Liver (tissue), 3 donors: ENCODE data around the gene RFX4.

Experiments used
- CTCF ChIP-seq: fragments of 150-350 bp; IDR thresholded peaks from 2 replicates; pipeline ENCODE4 v1.5.1; 2017; ENCODE audit warnings: improper control_type of control experiment, low read depth, low read length; ENCODE audit not compliant: missing input control
- EGR1 ChIP-seq, 2 donors: IDR thresholded peaks; 2 replicates each; pipeline ENCODE4 v1.6.1; 2016 to 2018; ENCODE audit warnings: antibody characterized with exemption in 2 of 2, low read depth in 2 of 2
- SP1 ChIP-seq: IDR thresholded peaks from 2 replicates; pipeline ENCODE4 v1.6.1; 2018; ENCODE audit warnings: antibody characterized with exemption, mild to moderate bottlenecking
- YY1 ChIP-seq: IDR thresholded peaks from 2 replicates; pipeline ENCODE4 v1.6.1; 2016; ENCODE audit warnings: antibody characterized with exemption, mild to moderate bottlenecking
- ZBTB33 ChIP-seq: IDR thresholded peaks from 2 replicates; pipeline ENCODE4 v1.6.1; 2016; ENCODE audit warnings: antibody characterized with exemption
- TF ChIP-seq, protein P1 (sequence below): IDR thresholded peaks from 2 replicates; pipeline ENCODE4 v1.6.1; 2016; ENCODE audit warnings: antibody characterized with exemption
- donor health status: healthy.
- donor health status: healthy.

DNA sequence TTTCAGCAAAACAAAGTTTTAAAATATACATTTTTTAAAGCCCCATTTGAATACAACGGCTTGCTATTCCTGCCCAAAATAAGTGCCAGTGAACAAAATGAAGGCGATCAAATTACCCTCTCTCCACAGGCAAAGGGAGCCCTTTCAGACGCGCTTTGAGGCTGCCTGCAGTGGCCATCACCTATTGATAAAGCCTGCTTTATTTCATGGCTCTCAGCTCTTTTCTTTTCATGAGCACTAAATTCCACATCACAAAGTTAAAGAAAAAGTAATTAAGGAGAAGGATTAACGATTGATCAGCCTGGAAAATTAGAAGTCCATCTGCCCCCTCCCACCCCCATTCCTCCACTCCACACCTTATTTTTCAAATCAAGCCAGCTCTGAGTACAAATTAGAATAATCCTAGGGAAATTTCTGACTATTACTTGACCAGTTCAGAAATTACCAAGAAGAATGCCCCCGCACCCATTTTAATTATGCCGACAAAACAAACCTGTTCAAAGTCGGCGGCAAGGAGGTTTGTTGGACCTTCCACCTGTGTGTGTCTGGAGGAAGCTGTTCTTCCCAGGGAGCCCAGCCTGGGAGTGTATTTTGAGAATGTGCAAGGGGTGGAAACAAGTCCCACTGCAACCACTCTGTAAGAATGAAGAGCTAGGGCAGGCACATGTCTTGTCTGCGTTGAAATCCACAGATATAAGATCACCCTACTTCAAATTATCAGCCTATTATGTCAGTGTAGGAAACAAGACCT, 127.5 kb downstream of the RFX4 start:
- no peak for TF ChIP-seq CTCF
- no peak for TF ChIP-seq YY1
- TF ChIP-seq ZBTB33: no peak
- TF ChIP-seq, protein P1, sequence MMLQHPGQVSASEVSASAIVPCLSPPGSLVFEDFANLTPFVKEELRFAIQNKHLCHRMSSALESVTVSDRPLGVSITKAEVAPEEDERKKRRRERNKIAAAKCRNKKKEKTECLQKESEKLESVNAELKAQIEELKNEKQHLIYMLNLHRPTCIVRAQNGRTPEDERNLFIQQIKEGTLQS: no peak
- no peak for TF ChIP-seq SP1
- no peak for TF ChIP-seq EGR1 (IDR thresholded peaks at IDR 0.05; ENCODE audit: low read depth in 2 of 2)
